Measurements from ENCODE around the gene UBXN1. TPM values are rescaled to one million over a fixed set of nuclear protein-coding genes. Genes with fewer than 3 reads are reported as not detected.

UBXN1 gene
- total and polyA plus RNA-seq, 10 of the 15 experiments (the other 5 are each of a cell fraction or from before 2014, with no cell fraction given) = 7.0 to 173 (median 106) TPM

- BruUV-seq (replicated peaks) = no TSS peak
- Histone ChIP-seq H3K4me2 (ENCODE audit: control insufficient read depth, insufficient read depth) (no peak overlapping the region), H3K9ac (ENCODE audit: control insufficient read depth, insufficient read depth, low read length) (no peak overlapping the region), H4K20me1 (ENCODE audit: control insufficient read depth, insufficient read depth) (no peaks in the 10 kb centered on the region; the same call in 1 of the 2 replicates), H3K27ac (ENCODE audit: control insufficient read depth, insufficient read depth) (no peak overlapping the region), H3K4me3 (no peak overlapping the region), H2AFZ (ENCODE audit: control insufficient read depth, low read depth, low read length) (no peak overlapping the region), H3K4me1 (ENCODE audit: control insufficient read depth, insufficient read depth, low read length) (peaks cover 9% of the 10 kb centered on the region), H3K27me3 (replicated peaks in 1 of 2; ENCODE audit: control insufficient read depth in 2 of 2, insufficient read depth in 2 of 2, low read length in 1 of 2) (no peaks in the 10 kb centered on the region), H3K9me3 (replicated peaks; ENCODE audit: control insufficient read depth, insufficient read depth, low read length) (no peaks in the 10 kb centered on the region), H3K79me2 (ENCODE audit: control insufficient read depth, insufficient read depth, low read length) (peaks cover 43% of the 10 kb centered on the region), H3K36me3 (ENCODE audit: control insufficient read depth in 2 of 2, insufficient read depth in 2 of 2, low read length in 1 of 2) (peaks cover 5 to 13% of the 10 kb centered on the region in 2 experiments; a peak in 3 of 4 replicates)
- ATAC-seq (no peak), FAIRE-seq (no peak), DNase-seq (ENCODE audit: low read depth, low spot score) (no peak)
- TF ChIP-seq SPI1 (IDR thresholded peaks at IDR 0.05; ENCODE audit: borderline replicate concordance, insufficient read depth, low read depth, low read length) = no peak
- TF ChIP-seq ZNF592 (IDR thresholded peaks at IDR 0.05) = no peak
- TF ChIP-seq MLLT1 (IDR thresholded peaks at IDR 0.05) = no peak
- TF ChIP-seq IRF5 (IDR thresholded peaks at IDR 0.05; ENCODE audit: borderline replicate concordance) = no peak
- no peak for TF ChIP-seq NBN (IDR thresholded peaks at IDR 0.05)
- no peak for TF ChIP-seq SUPT20H (IDR thresholded peaks at IDR 0.05; ENCODE audit: borderline replicate concordance, control insufficient read depth, low read depth, low read length)
- TF ChIP-seq POLR2AphosphoS5 (IDR thresholded peaks at IDR 0.05; ENCODE audit: low read length) = no peak
- TF ChIP-seq GABPA (IDR thresholded peaks at IDR 0.05; ENCODE audit: low read depth) = no peak
- TF ChIP-seq EED (IDR thresholded peaks at IDR 0.05; ENCODE audit: low read depth) = no peak
- no peak for TF ChIP-seq GATAD2B (conservative IDR thresholded peaks at IDR 0.05; ENCODE audit: low read depth)
- TF ChIP-seq RELA (IDR thresholded peaks at IDR 0.05; ENCODE audit: borderline replicate concordance, partially characterized antibody) = no peak
- TF ChIP-seq CHD2 (IDR thresholded peaks at IDR 0.05; ENCODE audit: borderline replicate concordance, low read depth, low read length) = no peak
- CTCF ChIA-PET = interaction anchor here (1.0 to 1.7 kb wide), 3 partner anchors 38 to 225 kb away, joined by 3 to 5 read pairs (median 4); no protein-coding TSS in a partner anchor
- 81% methylated on average over 11 of the region's 11 CpGs for WGBS (ENCODE audit: insufficient coverage, insufficient replicate concordance, low lambda C conversion rate, missing lambda C conversion rate)
- RAD21 ChIA-PET (ENCODE audit: unreplicated experiment) = no interaction called here
- intact Hi-C loops (cut with micrococcal nuclease; ENCODE audit: unreplicated experiment) (no loop called here), in situ Hi-C loops (cut with MboI) (no loop called here)
- POLR2A ChIA-PET = interaction anchor here (0.5 to 14.6 kb wide), 9 partner anchors 20 to 235 kb away, joined by 3 to 295 read pairs (median 4); partner anchors contain the start of genes C11orf98, CSKMT, LBHD1 and UQCC3
- SMC1A ChIA-PET (ENCODE audit: uncharacterized antibody, unreplicated experiment) = interaction anchor here (1.0 to 1.4 kb wide), 2 partner anchors 50 to 58 kb away, joined by 4 to 6 read pairs; partner anchors contain the start of gene TUT1
Measured at GRCh38 chr11:62649486-62649885, 29.4 kb downstream of the UBXN1 start.
